H1 (cell line): ENCODE results near the gene SNED1. TPM values are rescaled to one million over a fixed set of nuclear protein-coding genes. Genes with fewer than 3 reads are reported as not detected.

Source experiments
- CEBPB ChIP-seq: IDR thresholded peaks from 2 replicates; pipeline ENCODE4 v1.6.1; 2012; ENCODE audit warnings: low read depth, low read length
- CHD1 ChIP-seq: IDR thresholded peaks from 2 replicates; pipeline ENCODE4 v1.6.1; 2012; ENCODE audit warnings: low read depth, low read length, improper control_type of control experiment
- FOSL1 ChIP-seq: IDR thresholded peaks from 2 replicates; pipeline ENCODE4 v1.6.1; 2011; ENCODE audit warnings: mild to moderate bottlenecking, low read depth, low read length, moderate library complexity; ENCODE audit not compliant: insufficient read depth
- KDM5A ChIP-seq: fragments of 200-600 bp; IDR thresholded peaks from 2 replicates; pipeline ENCODE4 v1.7.1; 2012; ENCODE audit warnings: mild to moderate bottlenecking, low read length, inconsistent platforms, mixed read lengths
- POU5F1 ChIP-seq: IDR thresholded peaks from 2 replicates; pipeline ENCODE4 v1.6.1; 2011; ENCODE audit warnings: low read depth, mild to moderate bottlenecking, low read length, moderate library complexity
- SIN3A ChIP-seq, 2 experiments: IDR thresholded peaks in 1 of 2; conservative IDR thresholded peaks in 1 of 2; 2 replicates each; pipeline ENCODE4 v1.6.1; 2011 to 2012; ENCODE audit warnings: low read length in 2 of 2, improper control_type of control experiment in 1 of 2, low read depth in 1 of 2, mild to moderate bottlenecking in 1 of 2
- TAF1 ChIP-seq: IDR thresholded peaks from 2 replicates; pipeline ENCODE4 v1.6.1; 2011; ENCODE audit warnings: mild to moderate bottlenecking, low read depth, low read length
- polyA plus RNA-seq, 7 experiments: library from polyadenylated mRNA; depleted of rRNA in 3 of 7; stranded (reverse) in 5 of 7; unstranded in 2 of 7; fragments of >200 nt in 5 of 7; fragments of 200-250 nt in 2 of 7; gene quantifications; 1 replicate in 5 of 7; 2 replicates in 1 of 7; 4 replicates in 1 of 7; pipeline versions ENCODE4 v1.2.1 to v1.2.3, GENCODE V29; 2011 to 2013; ENCODE audit warnings: missing spikeins in 2 of 7, mixed read lengths in 2 of 7
- total RNA-seq: library from RNA; stranded (reverse); fragmentation: NEBNext Ultra II Directional; extraction: Animal tissue kit (Norgen Biotek cat#: 25700); gene quantifications from 2 replicates; pipeline ENCODE4 v1.2.1, GENCODE V29; 2021

The SNED1 gene
- total and polyA plus RNA-seq, 2 of the 8 experiments (the other 6 are each of a cell fraction or from before 2014, with no cell fraction given), result 1.9 TPM

DNA sequence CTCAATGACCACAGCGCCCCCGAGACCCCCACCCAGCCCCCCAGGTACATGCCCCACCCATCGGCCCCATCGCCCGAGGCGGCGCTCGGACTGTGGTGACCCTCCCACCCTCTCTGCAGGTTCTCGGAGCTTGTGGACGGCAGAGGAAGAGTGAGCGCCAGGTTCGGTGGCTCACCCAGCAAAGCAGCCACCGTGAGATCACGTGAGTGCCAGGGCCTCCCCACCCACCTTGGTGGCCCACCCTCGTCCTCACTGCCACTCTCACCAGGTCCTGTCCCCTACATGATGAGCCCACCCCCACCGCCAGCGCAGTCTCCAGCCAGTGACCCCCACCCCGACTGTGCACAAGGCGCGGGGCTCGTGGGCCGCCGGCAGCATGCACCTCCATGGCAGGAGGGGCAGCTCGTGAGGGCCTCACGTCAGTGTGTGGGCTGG lies 73.3 kb downstream of the SNED1 start (continued):
- TF ChIP-seq CHD1 (no peak), SIN3A (conservative IDR thresholded peaks at IDR 0.05 in 1 of 2, IDR thresholded peaks at IDR 0.05 in 1 of 2; ENCODE audit: low read depth in 1 of 2, low read length in 2 of 2) (no peak), KDM5A (no peak), CEBPB (no peak), TAF1 (no peak), POU5F1 (no peak), FOSL1 (no peak)
- TF ChIP-seq, all 59 proteins: peak for 0
